Neural progenitor cell (in vitro differentiated cells): ENCODE results near the gene BBX. TPM values are rescaled to one million over a fixed set of nuclear protein-coding genes. Genes with fewer than 3 reads are reported as not detected.
A peak's percentile ranks its signal among the peaks of the same experiment; 100 is the strongest.

ENCODE experiments used
- DNase-seq: peaks from one replicate; pipeline ENCODE4 v3.0.0-alpha.2; 2016; ENCODE audit warnings: low spot score
- H2AFZ ChIP-seq: fragments of 200-600 bp; sonication (generic); replicated peaks from 2 replicates; pipeline ENCODE4 v1.6.1; 2016; ENCODE audit warnings: antibody characterized with exemption
- H3F3A ChIP-seq: fragments of 200-600 bp; sonication (generic); 2 replicates; pipeline ENCODE4 v1.6.1; 2016; ENCODE audit warnings: antibody characterized with exemption, low read depth
- H3K27ac ChIP-seq: fragments of 200-600 bp; sonication (generic); 2 replicates; pipeline ENCODE4 v1.5.1; 2016; ENCODE audit warnings: mild to moderate bottlenecking
- H3K27me3 ChIP-seq: fragments of 200-600 bp; sonication (generic); 2 replicates; pipeline ENCODE4 v1.6.1; 2016; ENCODE audit warnings: mild to moderate bottlenecking, moderate library complexity
- H3K36me3 ChIP-seq: fragments of 200-600 bp; sonication (generic); 2 replicates; pipeline ENCODE4 v1.5.1; 2016
- H3K4me1 ChIP-seq: fragments of 200-600 bp; sonication (generic); 2 replicates; pipeline ENCODE4 v1.6.1; 2016; ENCODE audit warnings: mixed run types
- H3K4me2 ChIP-seq: fragments of 200-600 bp; sonication (generic); 2 replicates; pipeline ENCODE4 v1.6.1; 2016
- H3K4me3 ChIP-seq: fragments of 200-600 bp; sonication (generic); 2 replicates; pipeline ENCODE4 v1.5.1; 2016
- H3K79me2 ChIP-seq: fragments of 200-600 bp; sonication (generic); 2 replicates; pipeline ENCODE4 v1.6.1; 2016; ENCODE audit warnings: low read depth
- H3K9ac ChIP-seq: fragments of 200-600 bp; sonication (generic); 2 replicates; pipeline ENCODE4 v1.6.1; 2016
- H3K9me3 ChIP-seq: fragments of 200-600 bp; sonication (generic); 2 replicates; pipeline ENCODE4 v1.5.1; 2016; ENCODE audit warnings: low read depth
- H4K20me1 ChIP-seq: fragments of 200-600 bp; sonication (generic); 2 replicates; pipeline ENCODE4 v1.6.1; 2016; ENCODE audit warnings: low read depth
- H3K27ac Mint-ChIP-seq: 3 replicates; pipeline ENCODE4 v1.8.0; 2021; ENCODE audit warnings: mixed read lengths
- H3K27me3 Mint-ChIP-seq: 2 replicates; pipeline ENCODE4 v1.8.0; 2022; ENCODE audit warnings: low read depth, mild to moderate bottlenecking, inconsistent platforms, moderate library complexity, mixed read lengths; ENCODE audit not compliant: insufficient read depth
- H3K36me3 Mint-ChIP-seq: 3 replicates; pipeline ENCODE4 v1.8.0; 2021; ENCODE audit warnings: mixed read lengths
- H3K4me1 Mint-ChIP-seq: 3 replicates; pipeline ENCODE4 v1.8.0; 2021; ENCODE audit warnings: mixed read lengths
- H3K4me3 Mint-ChIP-seq: 3 replicates; pipeline ENCODE4 v1.8.0; 2021; ENCODE audit warnings: mild to moderate bottlenecking, moderate library complexity, mixed read lengths
- H3K9me3 Mint-ChIP-seq: 3 replicates; pipeline ENCODE4 v1.8.0; 2020; ENCODE audit warnings: mixed read lengths
- EZH2 ChIP-seq: fragments of 200-600 bp; sonication (generic); IDR thresholded peaks from 2 replicates; pipeline ENCODE4 v1.6.1; 2017; ENCODE audit warnings: antibody characterized with exemption, mild to moderate bottlenecking, moderate library complexity
- EZH2phosphoT487 ChIP-seq: fragments of 200-600 bp; sonication (generic); IDR thresholded peaks from 2 replicates; pipeline ENCODE4 v1.6.1; 2017; ENCODE audit warnings: antibody characterized with exemption
- total RNA-seq: library from RNA; depleted of rRNA; stranded (reverse); fragments of >200 nt; gene quantifications from 2 replicates; pipeline ENCODE4 v1.2.3, GENCODE V29; 2015; ENCODE audit warnings: low replicate concordance
- TF ChIP-seq, protein P1 (sequence below): fragments of 200-600 bp; sonication (generic); IDR thresholded peaks from 2 replicates; pipeline ENCODE4 v1.5.1; 2017; ENCODE audit warnings: antibody characterized with exemption, mild to moderate bottlenecking

Gene BBX
- total RNA-seq, 1 donor from 2014 or later: 110 TPM

DNA sequence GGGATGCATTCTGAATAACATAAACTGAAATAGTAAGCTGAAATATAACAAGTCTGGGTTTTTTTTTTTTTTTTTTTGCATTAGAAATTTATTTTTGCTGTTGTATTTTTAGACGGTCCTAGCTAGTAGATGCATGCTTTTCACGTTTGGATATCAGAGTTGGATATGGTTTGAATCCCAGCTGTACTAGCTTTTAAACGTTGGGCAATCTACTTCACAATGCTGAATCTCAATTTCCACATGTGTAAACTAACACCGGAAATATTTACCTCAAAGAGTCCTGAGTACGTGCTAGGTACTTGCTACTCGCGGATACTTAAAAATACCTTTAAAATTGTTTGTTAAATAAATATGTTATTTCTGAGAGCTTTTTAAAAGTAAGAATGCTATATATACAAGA, 139.8 kb downstream of the BBX start:
- H3K4me1 Mint-ChIP-seq: peaks cover 8% of the 10 kb centered on the region
- Histone ChIP-seq H3K4me3 (no peak overlapping the region), H3K27me3 (no peaks in the 10 kb centered on the region), H3K9ac (no peak overlapping the region), H3K4me1 (peaks cover 18% of the 10 kb centered on the region), H3K79me2 (peaks cover 22% of the 10 kb centered on the region), H2AFZ (no peak overlapping the region), H3K9me3 (no peaks in the 10 kb centered on the region), H3K27ac (no peak overlapping the region), H3K36me3 (no peaks in the 10 kb centered on the region), H3K4me2 (no peak overlapping the region), H4K20me1 (peaks cover 13% of the 10 kb centered on the region), H3F3A (no peaks in the 10 kb centered on the region)
- H3K36me3 Mint-ChIP-seq: peaks cover 4% of the 10 kb centered on the region
- no peaks in the 10 kb centered on the region for H3K9me3 Mint-ChIP-seq
- TF ChIP-seq EZH2 (no peak), EZH2phosphoT487 (no peak)
- TF ChIP-seq, protein P1, sequence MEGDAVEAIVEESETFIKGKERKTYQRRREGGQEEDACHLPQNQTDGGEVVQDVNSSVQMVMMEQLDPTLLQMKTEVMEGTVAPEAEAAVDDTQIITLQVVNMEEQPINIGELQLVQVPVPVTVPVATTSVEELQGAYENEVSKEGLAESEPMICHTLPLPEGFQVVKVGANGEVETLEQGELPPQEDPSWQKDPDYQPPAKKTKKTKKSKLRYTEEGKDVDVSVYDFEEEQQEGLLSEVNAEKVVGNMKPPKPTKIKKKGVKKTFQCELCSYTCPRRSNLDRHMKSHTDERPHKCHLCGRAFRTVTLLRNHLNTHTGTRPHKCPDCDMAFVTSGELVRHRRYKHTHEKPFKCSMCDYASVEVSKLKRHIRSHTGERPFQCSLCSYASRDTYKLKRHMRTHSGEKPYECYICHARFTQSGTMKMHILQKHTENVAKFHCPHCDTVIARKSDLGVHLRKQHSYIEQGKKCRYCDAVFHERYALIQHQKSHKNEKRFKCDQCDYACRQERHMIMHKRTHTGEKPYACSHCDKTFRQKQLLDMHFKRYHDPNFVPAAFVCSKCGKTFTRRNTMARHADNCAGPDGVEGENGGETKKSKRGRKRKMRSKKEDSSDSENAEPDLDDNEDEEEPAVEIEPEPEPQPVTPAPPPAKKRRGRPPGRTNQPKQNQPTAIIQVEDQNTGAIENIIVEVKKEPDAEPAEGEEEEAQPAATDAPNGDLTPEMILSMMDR: no peak
- no peak overlapping the region for H3K27ac Mint-ChIP-seq
- DNase-seq: no peak
- H3K27me3 Mint-ChIP-seq: no peaks in the 10 kb centered on the region
- no peak overlapping the region for H3K4me3 Mint-ChIP-seq

DNA sequence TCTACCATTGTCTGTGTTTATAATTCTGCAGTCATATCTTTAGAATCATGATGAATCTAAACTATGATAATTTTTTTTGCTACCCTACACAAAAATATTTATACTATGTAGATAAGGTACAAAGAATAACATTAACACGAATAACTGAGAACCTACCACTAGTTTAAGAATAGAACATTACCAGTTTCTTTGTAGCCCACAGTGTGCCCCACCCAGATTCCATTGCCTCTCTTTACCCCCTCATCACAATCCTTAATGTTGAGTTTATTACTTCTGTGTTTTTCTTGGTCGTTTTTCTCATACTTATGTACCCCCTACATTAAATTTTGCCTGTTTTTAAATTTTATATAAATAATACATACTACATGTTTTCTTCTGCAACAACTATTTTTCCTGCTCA, 140.5 kb downstream of the BBX start:
- Histone ChIP-seq H3K27me3 (no peaks in the 10 kb centered on the region), H3K4me2 (no peak overlapping the region), H4K20me1 (peaks cover 17% of the 10 kb centered on the region), H2AFZ (no peak overlapping the region), H3K27ac (no peak overlapping the region), H3K9ac (no peak overlapping the region), H3K4me3 (no peak overlapping the region), H3K36me3 (no peaks in the 10 kb centered on the region), H3K4me1 (peaks cover 24% of the 10 kb centered on the region), H3F3A (no peaks in the 10 kb centered on the region), H3K79me2 (peaks cover 27% of the 10 kb centered on the region), H3K9me3 (no peaks in the 10 kb centered on the region)
- Mint-ChIP-seq H3K9me3 (no peaks in the 10 kb centered on the region), H3K4me3 (no peak overlapping the region), H3K4me1 (peaks cover 11% of the 10 kb centered on the region), H3K27ac (no peak overlapping the region), H3K36me3 (peaks cover 4% of the 10 kb centered on the region), H3K27me3 (no peaks in the 10 kb centered on the region)
- DNase-seq: no peak
- TF ChIP-seq EZH2: no peak
- no peak for TF ChIP-seq EZH2phosphoT487
- TF ChIP-seq, protein P1: no peak

DNA sequence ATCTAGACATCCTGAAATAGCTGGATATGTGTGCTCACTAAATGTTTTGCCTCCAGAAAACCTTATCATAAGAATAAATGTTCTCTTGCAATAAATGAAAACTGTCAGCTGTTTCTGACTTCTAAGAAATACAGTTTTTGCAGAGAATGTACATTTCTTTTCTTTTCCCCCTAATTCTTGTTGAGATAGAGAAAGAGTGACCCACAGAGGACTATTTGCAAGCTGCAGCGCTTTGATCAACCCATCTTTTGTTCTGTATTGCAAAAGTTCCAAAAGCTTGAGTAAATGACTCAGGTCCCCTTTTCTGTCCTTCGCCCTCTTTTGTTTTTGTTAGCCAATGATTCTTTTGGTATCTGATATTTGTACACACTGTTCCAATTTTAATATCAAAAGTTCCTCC, 141.9 kb downstream of the BBX start:
- no peaks in the 10 kb centered on the region for H3K36me3 ChIP-seq
- H3K4me2 ChIP-seq: no peak overlapping the region
- no peaks in the 10 kb centered on the region for H3K27me3 ChIP-seq
- H4K20me1 ChIP-seq: peaks cover 29% of the 10 kb centered on the region
- H3F3A ChIP-seq: peaks cover 4% of the 10 kb centered on the region
- Mint-ChIP-seq H3K4me1 (peaks cover 18% of the 10 kb centered on the region), H3K36me3 (peaks cover 4% of the 10 kb centered on the region), H3K27me3 (no peaks in the 10 kb centered on the region), H3K9me3 (no peaks in the 10 kb centered on the region), H3K27ac (no peak overlapping the region), H3K4me3 (no peak overlapping the region)
- no peak overlapping the region for H3K27ac ChIP-seq
- peaks cover 29% of the 10 kb centered on the region for H3K4me1 ChIP-seq
- no peaks in the 10 kb centered on the region for H3K9me3 ChIP-seq
- TF ChIP-seq EZH2phosphoT487: no peak
- TF ChIP-seq, protein P1: peak; percentile 38
- no peak for TF ChIP-seq EZH2
- H3K4me3 ChIP-seq: no peak overlapping the region
- H3K9ac ChIP-seq: no peak overlapping the region
- peak; percentile 20 for DNase-seq
- H3K79me2 ChIP-seq: peaks cover 35% of the 10 kb centered on the region
- H2AFZ ChIP-seq: no peak overlapping the region
